ENCODE measurements around the gene ZNF331.

The ZNF331 gene

GRCh38 chr19:53595510-53595867 is 57.5 kb downstream of the ZNF331 start:
- no peaks in the 10 kb centered on the region for H3K27me3 ChIP-seq (ENCODE audit: insufficient read depth, poor library complexity, severe bottlenecking)
- no peak for DNase-seq (ENCODE audit: low read depth in 1 of 2, low spot score in 1 of 2)
- H3K4me3 ChIP-seq (replicated peaks; ENCODE audit: insufficient read depth, low read length) = no peak overlapping the region
- no peak overlapping the region for H3K27ac ChIP-seq (replicated peaks)
- TF ChIP-seq GABPA (IDR thresholded peaks at IDR 0.05; ENCODE audit: low read depth) (no peak), REST (IDR thresholded peaks at IDR 0.05; ENCODE audit: insufficient replicate concordance, low read depth) (no peak), CTCF (IDR thresholded peaks at IDR 0.05; ENCODE audit: insufficient read depth, low read length) (no peak), SPI1 (IDR thresholded peaks at IDR 0.05; ENCODE audit: borderline replicate concordance, low read depth) (no peak), POLR2AphosphoS5 (IDR thresholded peaks at IDR 0.05; ENCODE audit: low read depth) (no peak)

GRCh38 chr19:53596056-53596455 is 58.1 kb downstream of the ZNF331 start:
- H3K27ac ChIP-seq (replicated peaks) = no peak overlapping the region
- TF ChIP-seq POLR2AphosphoS5 (IDR thresholded peaks at IDR 0.05; ENCODE audit: low read depth) (no peak), CTCF (IDR thresholded peaks at IDR 0.05; ENCODE audit: insufficient read depth, low read length) (no peak), REST (IDR thresholded peaks at IDR 0.05; ENCODE audit: insufficient replicate concordance, low read depth) (no peak), SPI1 (IDR thresholded peaks at IDR 0.05; ENCODE audit: borderline replicate concordance, low read depth) (no peak), GABPA (IDR thresholded peaks at IDR 0.05; ENCODE audit: low read depth) (no peak)
- DNase-seq (ENCODE audit: low read depth in 1 of 2, low spot score in 1 of 2) = no peak
- no peak overlapping the region for H3K4me3 ChIP-seq (replicated peaks; ENCODE audit: insufficient read depth, low read length)
- H3K27me3 ChIP-seq (ENCODE audit: insufficient read depth, poor library complexity, severe bottlenecking) = no peaks in the 10 kb centered on the region

- no peak for DNase-seq (ENCODE audit: low read depth in 1 of 2, low spot score in 1 of 2)
- TF ChIP-seq POLR2AphosphoS5 (IDR thresholded peaks at IDR 0.05; ENCODE audit: low read depth) (no peak), SPI1 (IDR thresholded peaks at IDR 0.05; ENCODE audit: borderline replicate concordance, low read depth) (no peak), GABPA (IDR thresholded peaks at IDR 0.05; ENCODE audit: low read depth) (no peak), REST (IDR thresholded peaks at IDR 0.05; ENCODE audit: insufficient replicate concordance, low read depth) (no peak), CTCF (IDR thresholded peaks at IDR 0.05; ENCODE audit: insufficient read depth, low read length) (no peak)
- Histone ChIP-seq H3K27me3 (ENCODE audit: insufficient read depth, poor library complexity, severe bottlenecking) (no peaks in the 10 kb centered on the region), H3K4me3 (replicated peaks; ENCODE audit: insufficient read depth, low read length) (no peak overlapping the region), H3K27ac (replicated peaks) (no peak overlapping the region)
These were observed 59.1 kb downstream of the ZNF331 start for GRCh38 chr19:53597023-53597422.

Measured in HL-60 (cell line).